ENCODE data around the gene C14orf93.
"Not testable (repeated sequence)": the region's sequence is repeated elsewhere in the genome, so short reads cannot be mapped to it uniquely, and the experiment has no call there.

C14orf93 gene

DNA sequence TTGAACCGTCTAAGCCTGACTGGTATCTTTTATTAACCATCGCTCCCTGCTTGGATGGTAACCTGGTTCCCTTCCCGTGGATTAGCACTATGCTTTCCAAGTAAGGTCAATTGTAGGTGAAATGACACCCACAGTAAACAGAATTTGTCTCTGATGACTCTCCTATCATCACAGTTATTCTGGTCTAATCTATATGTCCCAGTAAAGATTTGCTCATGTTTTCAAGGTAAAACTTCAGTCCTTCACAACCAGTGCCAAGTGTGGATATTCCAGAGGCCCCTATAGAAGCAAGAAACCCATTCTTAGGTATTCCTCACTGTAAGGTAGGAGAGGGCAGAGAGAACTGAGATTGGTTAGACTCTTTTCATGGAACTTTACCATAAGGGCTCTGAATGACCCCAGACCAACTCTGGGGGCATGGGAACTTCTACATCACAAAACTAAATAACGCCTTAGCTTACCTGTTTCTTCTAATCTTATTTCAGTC, 43.1 kb downstream of the C14orf93 start:
- H3K4me3 ChIP-seq (ENCODE audit: low read length, poor library complexity, severe bottlenecking): no peak overlapping the region
- H4K20me1 ChIP-seq (ENCODE audit: insufficient read depth, low read length, poor library complexity, severe bottlenecking): no peaks in the 10 kb centered on the region
- H3K9me3 ChIP-seq (ENCODE audit: insufficient read depth, low read depth, low read length): no peaks in the 10 kb centered on the region
- no peaks in the 10 kb centered on the region for H3K4me1 ChIP-seq (ENCODE audit: insufficient read depth, low read length, poor library complexity, severe bottlenecking)
- no peak overlapping the region for H2AFZ ChIP-seq (ENCODE audit: low read length)
- H3K9ac ChIP-seq (ENCODE audit: low read depth, low read length, poor library complexity, severe bottlenecking): no peak overlapping the region
- no peaks in the 10 kb centered on the region for H3K9me2 ChIP-seq (replicated peaks; ENCODE audit: low read depth, low read length)
- H3K36me3 ChIP-seq (ENCODE audit: insufficient read depth, low read length): no peaks in the 10 kb centered on the region
- no peaks in the 10 kb centered on the region for H3K27me3 ChIP-seq (ENCODE audit: insufficient read depth, low read length, poor library complexity, severe bottlenecking)
- no peaks in the 10 kb centered on the region for H3F3A ChIP-seq (ENCODE audit: low read depth)
- H3K4me2 ChIP-seq (ENCODE audit: low read depth, low read length, poor library complexity, severe bottlenecking): no peak overlapping the region
- no peak for TF ChIP-seq EZH2phosphoT487 (IDR thresholded peaks at IDR 0.05; ENCODE audit: borderline replicate concordance)
- TF ChIP-seq CTCF (conservative IDR thresholded peaks at IDR 0.05; ENCODE audit: low read length): no peak
- no peaks in the 10 kb centered on the region for H3K79me2 ChIP-seq (ENCODE audit: insufficient read depth, low read length)

GRCh38 chr14:22965916-22966782, 43.8 kb downstream of the C14orf93 start:
- H3K4me2 ChIP-seq (ENCODE audit: low read depth, low read length, poor library complexity, severe bottlenecking): not testable (repeated sequence)

DNA sequence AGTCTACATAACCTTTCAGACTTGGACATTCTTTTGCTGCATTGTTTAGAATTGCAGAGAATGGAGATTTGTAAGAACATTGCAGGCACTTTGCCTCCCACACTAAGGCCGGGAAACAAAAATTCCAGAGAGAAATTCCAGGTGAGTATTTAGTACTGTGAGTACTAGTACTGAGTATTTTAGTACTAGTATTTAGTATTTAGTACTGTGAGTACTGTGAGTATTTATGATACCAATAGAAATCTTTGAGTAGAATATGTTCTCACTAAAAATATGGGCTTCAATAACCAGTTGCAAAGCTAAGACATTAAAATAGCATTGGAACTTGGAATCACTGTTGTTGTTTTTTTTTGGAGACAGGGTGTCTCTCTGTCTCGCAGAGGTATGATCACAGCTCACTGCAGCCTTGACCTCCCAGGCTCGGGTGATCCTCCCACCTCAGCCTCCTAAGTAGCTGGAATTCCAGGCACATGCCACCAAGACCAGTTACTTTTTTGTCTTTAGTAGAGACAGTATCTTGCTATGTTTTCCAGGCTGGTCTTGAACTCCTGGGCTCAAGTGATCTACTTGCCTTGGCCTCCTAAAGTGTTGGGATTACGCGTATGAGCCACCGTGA, 47.8 kb downstream of the C14orf93 start:
- Histone ChIP-seq H3K9me2 (replicated peaks; ENCODE audit: low read depth, low read length) (no peaks in the 10 kb centered on the region), H3K36me3 (ENCODE audit: insufficient read depth, low read length) (no peaks in the 10 kb centered on the region), H3F3A (ENCODE audit: low read depth) (no peaks in the 10 kb centered on the region), H2AFZ (ENCODE audit: low read length) (no peak overlapping the region), H3K27me3 (ENCODE audit: insufficient read depth, low read length, poor library complexity, severe bottlenecking) (no peaks in the 10 kb centered on the region), H3K9me3 (ENCODE audit: insufficient read depth, low read depth, low read length) (no peaks in the 10 kb centered on the region), H3K4me3 (ENCODE audit: low read length, poor library complexity, severe bottlenecking) (no peak overlapping the region), H4K20me1 (ENCODE audit: insufficient read depth, low read length, poor library complexity, severe bottlenecking) (no peaks in the 10 kb centered on the region), H3K4me1 (ENCODE audit: insufficient read depth, low read length, poor library complexity, severe bottlenecking) (no peaks in the 10 kb centered on the region), H3K79me2 (ENCODE audit: insufficient read depth, low read length) (no peaks in the 10 kb centered on the region), H3K9ac (ENCODE audit: low read depth, low read length, poor library complexity, severe bottlenecking) (no peak overlapping the region), H3K4me2 (ENCODE audit: low read depth, low read length, poor library complexity, severe bottlenecking) (no peak overlapping the region)
- no peak for TF ChIP-seq CTCF (conservative IDR thresholded peaks at IDR 0.05; ENCODE audit: low read length)
- no peak for TF ChIP-seq EZH2phosphoT487 (IDR thresholded peaks at IDR 0.05; ENCODE audit: borderline replicate concordance)

More at GRCh38 chr14:22965916-22966782, 43.8 kb downstream of the C14orf93 start:
- not testable (repeated sequence) for H3K9me3 ChIP-seq (ENCODE audit: insufficient read depth, low read depth, low read length); H3K4me1 ChIP-seq (ENCODE audit: insufficient read depth, low read length, poor library complexity, severe bottlenecking); H4K20me1 ChIP-seq (ENCODE audit: insufficient read depth, low read length, poor library complexity, severe bottlenecking); H3K4me3 ChIP-seq (ENCODE audit: low read length, poor library complexity, severe bottlenecking); H3K9ac ChIP-seq (ENCODE audit: low read depth, low read length, poor library complexity, severe bottlenecking); H3K27me3 ChIP-seq (ENCODE audit: insufficient read depth, low read length, poor library complexity, severe bottlenecking); H2AFZ ChIP-seq (ENCODE audit: low read length); H3K9me2 ChIP-seq (replicated peaks; ENCODE audit: low read depth, low read length); H3K36me3 ChIP-seq (ENCODE audit: insufficient read depth, low read length); H3K79me2 ChIP-seq (ENCODE audit: insufficient read depth, low read length); H3F3A ChIP-seq (ENCODE audit: low read depth)
